Sciatic nerve (tissue), 2 donors: ENCODE results near the gene YAE1. TPM values are rescaled to one million over a fixed set of nuclear protein-coding genes. Genes with fewer than 3 reads are reported as not detected.

Experiments used
- ATAC-seq: fragments of 200-7000 bp; cut with Tn5 transposase; one replicate; pipeline ENCODE4 v1.9.1; 2020; ENCODE audit warnings: mild to moderate bottlenecking, moderate library complexity
- DNase-seq: peaks from one replicate; pipeline ENCODE4 v3.0.0-alpha.2; 2020; ENCODE audit warnings: low spot score
- intact Hi-C: fragments of 100-400 bp; cut with DNase I; formaldehyde crosslinking; loops from one replicate; pipeline ENCODE4 v1.14.2; 2022
- total RNA-seq: library from RNA; stranded (reverse); fragmentation: NEBNext Ultra II Directional; extraction: Animal tissue kit (Norgen Biotek cat#: 25700); gene quantifications from one replicate; pipeline ENCODE4 v1.2.1, GENCODE V29; 2021
- donor health status: DM: no; HTN: no; CAD: no.
- donor health status: DM: no; HTN: no; CAD: no.

YAE1 gene
- total RNA-seq, 1 donor from 2014 or later: 23.1 TPM

GRCh38 chr7:39594988-39595620 lies 28.9 kb downstream of the YAE1 start:
- ATAC-seq (peak; percentile 50), DNase-seq (no peak)
- intact Hi-C loops: no loop called here

GRCh38 chr7:39602351-39602750 lies 36.1 kb downstream of the YAE1 start:
- intact Hi-C loops: no loop called here
- no peak for ATAC-seq
- DNase-seq: no peak

- DNase-seq (no peak), ATAC-seq (no peak)
- intact Hi-C loops: no loop called here
Observed at GRCh38 chr7:39603924-39604323, 37.7 kb downstream of the YAE1 start.

GRCh38 chr7:39605087-39605486 lies 38.9 kb downstream of the YAE1 start:
- intact Hi-C loops: no loop called here
- DNase-seq: no peak
- no peak for ATAC-seq

GRCh38 chr7:39606352-39606751 lies 40.1 kb downstream of the YAE1 start:
- intact Hi-C loops: no loop called here
- DNase-seq (no peak), ATAC-seq (no peak)

GRCh38 chr7:39606941-39607340 lies 40.7 kb downstream of the YAE1 start:
- intact Hi-C loops: no loop called here
- ATAC-seq (no peak), DNase-seq (no peak)

GRCh38 chr7:39607865-39608264 lies 41.7 kb downstream of the YAE1 start:
- no peak for ATAC-seq
- intact Hi-C loops: no loop called here
- DNase-seq: no peak

GRCh38 chr7:39608278-39608677 lies 42.1 kb downstream of the YAE1 start:
- DNase-seq: no peak
- intact Hi-C loops: no loop called here
- no peak for ATAC-seq

GRCh38 chr7:39609113-39609934 lies 43.1 kb downstream of the YAE1 start:
- peak; percentile 88 for ATAC-seq
- DNase-seq: peak; percentile 60
- intact Hi-C loops: no loop called here

GRCh38 chr7:39609935-39610263 lies 43.7 kb downstream of the YAE1 start:
- ATAC-seq (no peak), DNase-seq (no peak)
- intact Hi-C loops: no loop called here

GRCh38 chr7:39613577-39613976 lies 47.4 kb downstream of the YAE1 start:
- intact Hi-C loops: no loop called here
- no peak for ATAC-seq
- no peak for DNase-seq

GRCh38 chr7:39614299-39614698 lies 48.1 kb downstream of the YAE1 start:
- no peak for DNase-seq
- intact Hi-C loops: no loop called here
- ATAC-seq: no peak

- intact Hi-C loops: no loop called here
- ATAC-seq (no peak), DNase-seq (no peak)
Observed at GRCh38 chr7:39615350-39615975, 49.3 kb downstream of the YAE1 start.

GRCh38 chr7:39616138-39616537 lies 49.9 kb downstream of the YAE1 start:
- intact Hi-C loops: no loop called here
- ATAC-seq (no peak), DNase-seq (no peak)

- intact Hi-C loops: no loop called here
- ATAC-seq (no peak), DNase-seq (no peak)
Observed at GRCh38 chr7:39617005-39617404, 50.8 kb downstream of the YAE1 start.

- ATAC-seq (no peak), DNase-seq (no peak)
- intact Hi-C loops: no loop called here
Observed at GRCh38 chr7:39618868-39619267, 52.7 kb downstream of the YAE1 start.

GRCh38 chr7:39620486-39620885 lies 54.3 kb downstream of the YAE1 start:
- DNase-seq: no peak
- no peak for ATAC-seq
- intact Hi-C loops: no loop called here

- ATAC-seq: no peak
- no peak for DNase-seq
Observed at GRCh38 chr7:39621261-39621660, 55.1 kb downstream of the YAE1 start.

GRCh38 chr7:39621784-39622411 lies 55.7 kb downstream of the YAE1 start:
- DNase-seq (no peak), ATAC-seq (no peak)
- intact Hi-C loops: no loop called here

More at GRCh38 chr7:39621261-39621660, 55.1 kb downstream of the YAE1 start:
- intact Hi-C loops: no loop called here
